Neural cell (in vitro differentiated cells): Measurements from ENCODE around the gene SOBP. TPM values are rescaled to one million over a fixed set of nuclear protein-coding genes. Genes with fewer than 3 reads are reported as not detected.

ENCODE experiments used
- H2AFZ ChIP-seq: fragments of 200-600, 300-800 bp; sonication (generic), shearing (Covaris generic); 2 replicates; pipeline ENCODE4 v1.6.0; 2014; ENCODE audit warnings: low read depth, mild to moderate bottlenecking, antibody characterized with exemption, low read length, moderate library complexity
- H3F3A ChIP-seq: fragments of 200-600 bp; shearing (Covaris generic); 2 replicates; pipeline ENCODE4 v1.6.1; 2016; ENCODE audit warnings: mild to moderate bottlenecking, moderate library complexity, mixed read lengths, antibody characterized with exemption, low read length; ENCODE audit not compliant: insufficient read depth, poor library complexity, severe bottlenecking
- H3K27ac ChIP-seq: fragments of 200-600, 300-800 bp; sonication (generic), shearing (Covaris generic); 2 replicates; pipeline ENCODE4 v1.5.1; 2014; ENCODE audit warnings: mild to moderate bottlenecking, low read length, moderate library complexity
- H3K27me3 ChIP-seq: fragments of 300-800, 200-600 bp; sonication (generic), shearing (Covaris generic); 2 replicates; pipeline ENCODE4 v1.6.0; 2014; ENCODE audit warnings: mild to moderate bottlenecking, low read depth, low read length, moderate library complexity; ENCODE audit not compliant: insufficient read depth
- H3K36me3 ChIP-seq: fragments of 300-800, 200-600 bp; sonication (generic), shearing (Covaris generic); 2 replicates; pipeline ENCODE4 v1.5.1; 2014; ENCODE audit warnings: mild to moderate bottlenecking, antibody characterized with exemption, low read length, moderate library complexity; ENCODE audit not compliant: insufficient read depth
- H3K4me2 ChIP-seq: fragments of 300-800, 200-600 bp; sonication (generic), shearing (Covaris generic); 2 replicates; pipeline ENCODE4 v1.6.0; 2014; ENCODE audit warnings: mild to moderate bottlenecking, low read length
- H3K4me3 ChIP-seq: fragments of 300-800, 200-600 bp; sonication (generic), shearing (Covaris generic); 2 replicates; pipeline ENCODE4 v1.5.1; 2014; ENCODE audit warnings: mild to moderate bottlenecking, low read length, moderate library complexity
- H3K79me2 ChIP-seq: fragments of 200-600 bp; shearing (Covaris generic); replicated peaks from 2 replicates; pipeline ENCODE4 v1.6.0; 2014; ENCODE audit warnings: mild to moderate bottlenecking, low read length, moderate library complexity; ENCODE audit not compliant: insufficient read depth
- H3K9ac ChIP-seq: fragments of 300-800, 200-600 bp; sonication (generic), shearing (Covaris generic); 2 replicates; pipeline ENCODE4 v1.6.1; 2016; ENCODE audit warnings: mild to moderate bottlenecking, low read length, mixed read lengths
- H3K9me2 ChIP-seq: fragments of 200-600 bp; shearing (Covaris generic); 2 replicates; pipeline ENCODE4 v1.6.1; 2016; ENCODE audit warnings: mild to moderate bottlenecking, low read length, mixed read lengths; ENCODE audit not compliant: insufficient read depth
- H3K9me3 ChIP-seq: fragments of 200-600, 300-800 bp; sonication (generic), shearing (Covaris generic); 2 replicates; pipeline ENCODE4 v1.6.1; 2016; ENCODE audit warnings: mild to moderate bottlenecking, mixed run types, low read length, moderate library complexity, mixed read lengths
- H4K20me1 ChIP-seq: fragments of 200-600 bp; shearing (Covaris generic); 2 replicates; pipeline ENCODE4 v1.6.1; 2016; ENCODE audit warnings: mild to moderate bottlenecking, mixed run types; ENCODE audit not compliant: insufficient read depth
- CTCF ChIP-seq: fragments of 450-650 bp; IDR thresholded peaks from 2 replicates; pipeline ENCODE4 v1.5.1; 2014; ENCODE audit warnings: antibody characterized with exemption, mild to moderate bottlenecking, moderate library complexity; ENCODE audit not compliant: poor library complexity, severe bottlenecking
- EP300 ChIP-seq: fragments of 450-650 bp; conservative IDR thresholded peaks from 2 replicates; pipeline ENCODE4 v1.6.1; 2014; ENCODE audit warnings: antibody characterized with exemption, mild to moderate bottlenecking, moderate library complexity; ENCODE audit not compliant: poor library complexity, severe bottlenecking
- EZH2 ChIP-seq: fragments of 200-600, 300-800 bp; shearing (Covaris generic), sonication (generic); IDR thresholded peaks from 2 replicates; pipeline ENCODE4 v1.6.1; 2014; ENCODE audit warnings: antibody characterized with exemption, low read length, borderline replicate concordance, mild to moderate bottlenecking; ENCODE audit not compliant: insufficient read depth, poor library complexity, severe bottlenecking
- MXI1 ChIP-seq: fragments of 450-650 bp; conservative IDR thresholded peaks from 2 replicates; pipeline ENCODE4 v1.6.1; 2014; ENCODE audit warnings: antibody characterized with exemption, mild to moderate bottlenecking; ENCODE audit not compliant: poor library complexity, severe bottlenecking
- POLR2AphosphoS5 ChIP-seq: IDR thresholded peaks from 2 replicates; pipeline ENCODE4 v1.6.1; 2012
- RAD21 ChIP-seq: fragments of 450-650 bp; conservative IDR thresholded peaks from 2 replicates; pipeline ENCODE4 v1.6.1; 2014; ENCODE audit warnings: antibody characterized with exemption, mild to moderate bottlenecking, moderate library complexity
- REST ChIP-seq: IDR thresholded peaks from 2 replicates; pipeline ENCODE4 v1.6.1; 2012; ENCODE audit warnings: borderline replicate concordance
- SMC3 ChIP-seq: fragments of 450-650 bp; conservative IDR thresholded peaks from 2 replicates; pipeline ENCODE4 v1.6.1; 2014; ENCODE audit warnings: antibody characterized with exemption, mild to moderate bottlenecking, moderate library complexity; ENCODE audit not compliant: poor library complexity
- TAF1 ChIP-seq: IDR thresholded peaks from 2 replicates; pipeline ENCODE4 v1.6.1; 2012; ENCODE audit warnings: low read depth
- polyA plus RNA-seq: library from polyadenylated mRNA; depleted of rRNA; stranded (reverse); fragments of >200 nt; gene quantifications from 2 replicates; pipeline ENCODE4 v1.2.3, GENCODE V29; 2014

The SOBP gene
- polyA plus RNA-seq, 1 donor from 2014 or later, result 16.4 TPM

- no peak overlapping the region for H3K4me2 ChIP-seq
- H3K9me3 ChIP-seq, result no peaks in the 10 kb centered on the region
- H3F3A ChIP-seq, result no peaks in the 10 kb centered on the region
- H3K9ac ChIP-seq, result no peak overlapping the region
- no peaks in the 10 kb centered on the region for H3K79me2 ChIP-seq
- H3K36me3 ChIP-seq, result no peaks in the 10 kb centered on the region
- H3K4me3 ChIP-seq, result no peak overlapping the region
- H3K27ac ChIP-seq, result no peak overlapping the region
- H3K9me2 ChIP-seq, result no peaks in the 10 kb centered on the region
- TF ChIP-seq RAD21, result no peak
- TF ChIP-seq CTCF, result no peak
- TF ChIP-seq SMC3, result no peak
- no peak for TF ChIP-seq REST
- TF ChIP-seq TAF1, result no peak
- no peak for TF ChIP-seq MXI1
- no peak for TF ChIP-seq EP300
- TF ChIP-seq POLR2AphosphoS5, result no peak
- no peak for TF ChIP-seq EZH2
- H2AFZ ChIP-seq, result no peak overlapping the region
- H4K20me1 ChIP-seq, result no peaks in the 10 kb centered on the region
- no peaks in the 10 kb centered on the region for H3K27me3 ChIP-seq
Measured at GRCh38 chr6:107697682-107698081, 207.8 kb downstream of the SOBP start.

- Histone ChIP-seq H2AFZ (no peak overlapping the region), H3K9ac (no peak overlapping the region), H3K4me2 (no peak overlapping the region)
Measured at GRCh38 chr6:107698146-107698545, 208.2 kb downstream of the SOBP start.

More at GRCh38 chr6:107698146-107698545, 208.2 kb downstream of the SOBP start:
- no peaks in the 10 kb centered on the region for H3F3A ChIP-seq
- H3K36me3 ChIP-seq, result no peaks in the 10 kb centered on the region
- H3K27me3 ChIP-seq, result no peaks in the 10 kb centered on the region
- no peak overlapping the region for H3K4me3 ChIP-seq
- TF ChIP-seq REST (no peak), CTCF (no peak), EZH2 (no peak), TAF1 (no peak), MXI1 (no peak), SMC3 (no peak), POLR2AphosphoS5 (no peak), RAD21 (no peak), EP300 (no peak)
- no peaks in the 10 kb centered on the region for H3K9me3 ChIP-seq
- no peak overlapping the region for H3K27ac ChIP-seq
- H3K79me2 ChIP-seq, result no peaks in the 10 kb centered on the region
- H3K9me2 ChIP-seq, result no peaks in the 10 kb centered on the region
- H4K20me1 ChIP-seq, result no peaks in the 10 kb centered on the region
